ENCODE measurements around the gene AVL9. TPM values are rescaled to one million over a fixed set of nuclear protein-coding genes. Genes with fewer than 3 reads are reported as not detected.

The AVL9 gene
- total RNA-seq, 1 donor = 26.9 TPM

DNA sequence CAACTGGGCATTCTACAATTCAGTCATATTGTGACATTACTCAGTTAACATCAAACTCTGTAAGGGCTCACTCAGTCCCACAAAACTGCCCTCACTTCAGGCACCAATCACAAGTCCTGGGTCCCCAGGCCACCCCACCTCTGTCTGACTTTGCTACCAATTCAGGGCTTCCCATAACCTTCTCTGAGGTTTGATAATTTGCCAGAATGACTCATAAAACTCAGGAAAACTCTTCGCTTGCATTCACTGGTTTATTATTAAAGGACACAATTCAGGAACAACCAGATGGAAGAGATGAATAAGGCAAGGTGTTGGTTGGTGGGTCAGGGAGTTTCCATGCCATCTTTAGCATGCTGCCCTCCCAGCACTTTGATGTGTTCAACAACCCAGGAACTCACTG is 41.3 kb downstream of the AVL9 start:
- DNase-seq (ENCODE audit: low read depth) = peak; percentile 63
- H3K4me3 ChIP-seq (ENCODE audit: low read depth, low read length) = no peak overlapping the region
- TF ChIP-seq, protein P1, sequence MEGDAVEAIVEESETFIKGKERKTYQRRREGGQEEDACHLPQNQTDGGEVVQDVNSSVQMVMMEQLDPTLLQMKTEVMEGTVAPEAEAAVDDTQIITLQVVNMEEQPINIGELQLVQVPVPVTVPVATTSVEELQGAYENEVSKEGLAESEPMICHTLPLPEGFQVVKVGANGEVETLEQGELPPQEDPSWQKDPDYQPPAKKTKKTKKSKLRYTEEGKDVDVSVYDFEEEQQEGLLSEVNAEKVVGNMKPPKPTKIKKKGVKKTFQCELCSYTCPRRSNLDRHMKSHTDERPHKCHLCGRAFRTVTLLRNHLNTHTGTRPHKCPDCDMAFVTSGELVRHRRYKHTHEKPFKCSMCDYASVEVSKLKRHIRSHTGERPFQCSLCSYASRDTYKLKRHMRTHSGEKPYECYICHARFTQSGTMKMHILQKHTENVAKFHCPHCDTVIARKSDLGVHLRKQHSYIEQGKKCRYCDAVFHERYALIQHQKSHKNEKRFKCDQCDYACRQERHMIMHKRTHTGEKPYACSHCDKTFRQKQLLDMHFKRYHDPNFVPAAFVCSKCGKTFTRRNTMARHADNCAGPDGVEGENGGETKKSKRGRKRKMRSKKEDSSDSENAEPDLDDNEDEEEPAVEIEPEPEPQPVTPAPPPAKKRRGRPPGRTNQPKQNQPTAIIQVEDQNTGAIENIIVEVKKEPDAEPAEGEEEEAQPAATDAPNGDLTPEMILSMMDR (IDR thresholded peaks at IDR 0.05; ENCODE audit: insufficient read depth, low read length) = no peak

DNA sequence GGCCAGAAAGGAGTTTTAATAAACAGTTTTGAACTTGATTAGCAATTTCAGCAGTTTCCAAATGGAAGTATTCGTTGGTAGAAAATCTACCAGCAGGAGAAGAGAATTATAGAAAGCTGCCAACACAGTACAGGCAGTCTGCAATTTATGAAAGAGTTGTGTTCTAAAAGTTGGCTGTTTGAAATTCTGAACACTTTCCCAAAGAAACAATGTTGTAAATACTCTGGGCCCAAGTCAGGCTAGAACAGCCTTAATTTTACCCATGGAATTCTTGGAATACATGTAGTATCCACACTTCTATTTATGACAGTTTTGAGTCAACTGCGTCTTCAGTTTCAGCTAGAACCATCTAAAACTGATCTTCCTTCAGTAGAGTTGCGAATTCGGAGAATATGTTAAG is 42.5 kb downstream of the AVL9 start:
- TF ChIP-seq, protein P1 (IDR thresholded peaks at IDR 0.05; ENCODE audit: insufficient read depth, low read length) = no peak
- DNase-seq (ENCODE audit: low read depth) = no peak

DNA sequence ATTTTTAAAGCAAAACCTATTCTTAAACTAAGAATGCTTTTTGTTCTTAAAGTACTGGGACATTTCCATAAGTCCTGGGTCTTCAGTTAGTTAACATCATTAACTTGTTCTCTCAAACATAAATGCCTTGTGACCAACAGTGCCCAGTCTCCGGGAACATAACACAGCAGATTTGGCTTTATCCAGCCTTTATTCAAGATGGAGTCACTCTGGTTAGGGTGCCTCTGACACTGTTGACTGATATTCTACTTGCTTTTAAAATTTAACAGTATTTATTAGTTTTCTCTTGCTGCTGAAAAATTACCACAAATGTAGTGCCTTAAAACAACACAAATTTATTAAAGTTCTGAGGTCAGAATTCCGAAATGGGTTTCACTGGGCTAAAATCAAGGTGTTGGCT is 44.1 kb downstream of the AVL9 start:
- H3K4me3 ChIP-seq (ENCODE audit: low read depth, low read length) = no peak overlapping the region
- DNase-seq (ENCODE audit: low read depth) = no peak
- TF ChIP-seq, protein P1 (IDR thresholded peaks at IDR 0.05; ENCODE audit: insufficient read depth, low read length) = no peak

More for the DNA sequence above, 42.5 kb downstream of the AVL9 start:
- no peak overlapping the region for H3K4me3 ChIP-seq (ENCODE audit: low read depth, low read length)

DNA sequence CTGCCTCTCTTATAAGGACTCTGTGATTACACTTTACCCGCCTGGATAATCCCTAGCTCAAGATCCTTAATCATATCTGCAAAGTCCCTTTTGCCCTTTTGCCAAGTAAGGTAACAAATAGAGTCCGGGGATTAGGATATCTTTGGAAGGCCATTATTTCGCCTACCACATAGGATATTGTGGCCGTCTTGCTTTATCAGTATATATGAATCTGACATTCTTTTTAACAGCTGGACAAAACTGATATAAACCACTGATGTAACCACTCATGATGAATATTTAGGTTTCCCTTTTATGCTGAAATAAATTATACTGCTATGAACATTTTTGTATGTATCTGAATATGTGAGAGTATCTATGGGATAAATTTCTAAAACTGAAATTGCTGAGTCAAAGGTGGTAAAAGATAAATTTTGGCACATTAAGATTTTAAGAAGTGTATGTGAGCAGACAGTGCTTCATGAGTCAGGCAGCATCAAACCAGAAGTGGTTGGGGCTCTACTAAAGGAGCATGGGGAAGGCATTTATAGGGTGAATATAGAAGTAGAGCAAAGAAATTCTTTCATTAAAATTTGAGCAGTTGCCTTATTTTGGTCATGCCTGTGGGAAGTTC is 44.7 kb downstream of the AVL9 start:
- no peak for DNase-seq (ENCODE audit: low read depth)
- no peak overlapping the region for H3K4me3 ChIP-seq (ENCODE audit: low read depth, low read length)
- TF ChIP-seq, protein P1 (IDR thresholded peaks at IDR 0.05; ENCODE audit: insufficient read depth, low read length) = no peak

DNA sequence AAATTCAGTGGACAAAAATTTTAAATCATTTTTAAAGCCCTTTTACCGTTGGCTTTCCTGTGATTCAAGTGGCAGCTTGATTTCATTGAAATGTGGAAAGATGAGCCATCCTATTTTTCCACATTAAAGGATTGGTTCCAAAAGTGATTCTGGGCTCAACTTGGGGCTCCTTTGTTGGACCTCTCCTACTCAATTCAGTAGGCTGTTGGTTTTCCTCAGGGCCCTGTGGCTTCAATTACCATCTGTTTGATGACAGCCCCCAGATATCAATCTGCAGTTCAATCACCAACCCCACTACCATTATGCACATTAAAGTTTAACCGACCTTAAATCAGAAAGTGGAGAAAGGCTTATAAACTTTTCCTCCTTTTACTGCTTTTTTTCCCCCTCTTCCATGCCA is 47.3 kb downstream of the AVL9 start:
- DNase-seq (ENCODE audit: low read depth) = no peak
- no peak overlapping the region for H3K4me3 ChIP-seq (ENCODE audit: low read depth, low read length)
- TF ChIP-seq, protein P1 (IDR thresholded peaks at IDR 0.05; ENCODE audit: insufficient read depth, low read length) = no peak

DNA sequence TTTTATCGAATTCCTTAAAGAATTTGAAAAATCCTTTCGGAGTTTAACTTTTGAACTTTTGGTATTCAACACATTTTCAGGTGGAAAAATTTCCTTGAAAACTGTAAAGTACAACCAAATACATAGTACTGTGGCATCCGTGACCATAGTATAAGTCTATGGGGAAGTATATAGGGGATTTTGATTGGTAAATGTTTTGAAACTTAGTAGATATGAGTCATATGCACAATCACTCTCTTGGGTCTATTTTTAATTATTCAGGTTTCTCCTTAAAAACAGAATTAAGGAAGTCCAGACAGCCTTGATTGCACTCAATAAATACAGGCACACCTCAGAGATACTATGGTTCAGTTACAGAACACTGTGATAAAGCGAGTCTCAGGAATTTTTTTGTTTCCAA is 64.2 kb downstream of the AVL9 start:
- no peak overlapping the region for H3K4me3 ChIP-seq (ENCODE audit: low read depth, low read length)
- TF ChIP-seq, protein P1 (IDR thresholded peaks at IDR 0.05; ENCODE audit: insufficient read depth, low read length) = no peak
- no peak for DNase-seq (ENCODE audit: low read depth)

DNA sequence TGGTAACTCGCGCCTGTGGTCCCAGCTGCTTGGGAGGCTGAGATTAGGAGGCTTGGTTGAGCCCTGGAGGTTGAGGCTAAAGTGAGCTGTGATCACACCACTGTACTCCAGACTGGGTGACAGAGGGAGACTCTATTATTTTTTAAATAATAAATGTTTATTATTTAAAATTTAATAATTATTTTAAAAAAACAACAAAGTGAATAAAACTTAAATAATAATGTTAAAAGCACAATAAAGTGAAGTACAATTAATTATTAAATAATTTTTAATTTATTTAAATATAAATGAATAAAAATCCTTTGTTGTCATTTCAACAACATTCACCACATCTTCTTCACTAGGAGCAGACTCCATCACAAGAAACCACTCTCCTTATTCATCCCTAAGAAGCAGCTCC is 64.8 kb downstream of the AVL9 start:
- no peak for DNase-seq (ENCODE audit: low read depth)
- no peak overlapping the region for H3K4me3 ChIP-seq (ENCODE audit: low read depth, low read length)
- TF ChIP-seq, protein P1 (IDR thresholded peaks at IDR 0.05; ENCODE audit: insufficient read depth, low read length) = no peak

Data from fibroblast of the aortic adventitia (primary cell).